ENCODE data around the gene PSMG4. TPM values are rescaled to one million over a fixed set of nuclear protein-coding genes. Genes with fewer than 3 reads are reported as not detected.
A peak's percentile ranks its signal among the peaks of the same experiment; 100 is the strongest.

Gene PSMG4
- total RNA-seq (10 to 100 TPM; 15.6 to 45.0 (median 27.7) TPM), polyA plus RNA-seq (10 to 100 TPM; 53.8 to 81.7 TPM), total RNA-seq (18.6 reads per million, percentile 49 among the genes with 10 or more reads in this experiment)

DNA sequence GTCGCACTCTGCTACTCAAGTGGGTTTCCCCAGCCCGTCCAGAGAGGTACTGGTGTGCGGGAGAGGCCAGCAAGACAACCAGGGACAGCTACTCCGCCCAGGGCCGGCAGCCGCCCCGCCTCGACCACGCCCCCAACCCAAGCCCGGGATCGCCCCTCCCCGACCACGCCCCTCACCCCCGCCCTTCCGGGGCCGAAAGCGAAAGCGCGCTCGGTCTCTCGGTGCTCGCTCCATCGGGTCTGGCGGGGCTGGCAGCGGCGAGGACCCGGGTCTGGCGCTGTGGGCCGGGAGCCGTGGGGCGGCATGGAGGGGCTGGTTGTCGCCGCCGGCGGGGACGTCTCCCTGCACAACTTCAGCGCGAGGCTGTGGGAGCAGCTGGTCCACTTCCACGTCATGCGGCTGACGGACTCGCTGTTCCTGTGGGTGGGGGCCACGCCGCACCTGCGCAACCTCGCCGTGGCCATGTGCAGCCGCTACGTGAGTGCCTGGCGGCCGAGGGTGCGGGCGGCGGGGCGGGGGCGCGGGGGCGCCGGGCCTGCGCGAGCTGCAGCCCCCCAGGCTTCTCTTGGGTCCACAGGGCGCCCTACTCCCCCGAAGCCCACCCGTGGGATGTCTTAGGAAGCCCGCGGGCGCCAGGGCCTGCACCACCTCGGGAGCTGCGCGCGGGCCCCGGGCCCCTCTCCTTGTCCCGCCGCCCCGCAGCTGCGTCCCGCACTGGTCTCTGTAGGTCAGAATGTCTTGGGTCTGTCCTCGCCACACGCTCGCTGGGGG is at the start of gene PSMG4:
Gene PSMG4, plus strand, starts transcription at position 228 of the 771 bp plus-strand sequence. Its CDS starts 76 bp downstream, at position 304.
- intact Hi-C loops (cut with micrococcal nuclease), result loop anchor here (1.0 to 10.0 kb wide), 14 partner anchors 97 to 1014 kb away; partner anchors contain the start of genes BPHL (in 2 of the 2), TUBB2A (in 2 of the 2), WRNIP1 (in 2 of the 2) and ECI2 (in 1 of the 2)
- CTCF ChIA-PET, result interaction anchor here (0.9 to 1.0 kb wide), 2 partner anchors 11 to 136 kb away, joined by 3 to 4 read pairs; no protein-coding TSS in a partner anchor
- H3K27me3 Mint-ChIP-seq, result peaks cover 0 to 25% (median 0%) of the 10 kb centered on the region in 5 donors
- H3K27me3 ChIP-seq (ENCODE audit: control insufficient read depth in 2 of 2, insufficient read depth in 2 of 2, low read length in 2 of 2), result no peaks in the 10 kb centered on the region
- H3K9me3 ChIP-seq (ENCODE audit: control insufficient read depth in 2 of 3, low read length in 3 of 3), result no peaks in the 10 kb centered on the region
- peak; percentile 81 to 98 (median 89) for DNase-seq
- peaks cover 28 to 45% (median 42%) of the 10 kb centered on the region in 7 donors for H3K4me1 Mint-ChIP-seq
- peaks cover 0 to 5% (median 3%) of the 10 kb centered on the region in 5 donors for H3K36me3 Mint-ChIP-seq
- peak within 1 kb of the TSS; percentile 85 to 99 (median 97) for H3K4me3 Mint-ChIP-seq
- POLR2A ChIA-PET, result interaction anchor here (1.5 to 1.8 kb wide), 3 partner anchors 101 to 762 kb away, joined by 3 to 5 read pairs (median 5); partner anchors contain the start of genes FAM50B and TUBB2A
- peak within 1 kb of the TSS; percentile 84 to 98 (median 92) for H3K27ac Mint-ChIP-seq
- peak within 1 kb of the TSS; percentile 80 for H3K27ac ChIP-seq (ENCODE audit: low read depth, low read length)
- H3K36me3 ChIP-seq (ENCODE audit: control insufficient read depth in 2 of 3, insufficient read depth in 3 of 3, low read length in 3 of 3), result peaks cover 0 to 14% (median 1%) of the 10 kb centered on the region in 3 experiments
- peaks cover 0 to 5% (median 1%) of the 10 kb centered on the region in 11 donors for H3K9me3 Mint-ChIP-seq
- H3K4me3 ChIP-seq (ENCODE audit: low read length), result peak within 1 kb of the TSS; percentile 85
- H3K4me1 ChIP-seq (ENCODE audit: control insufficient read depth in 2 of 2, insufficient read depth in 2 of 2, low read length in 2 of 2), result peaks cover 19 to 26% of the 10 kb centered on the region in 2 donors
- peak; percentile 97 for ATAC-seq

DNA sequence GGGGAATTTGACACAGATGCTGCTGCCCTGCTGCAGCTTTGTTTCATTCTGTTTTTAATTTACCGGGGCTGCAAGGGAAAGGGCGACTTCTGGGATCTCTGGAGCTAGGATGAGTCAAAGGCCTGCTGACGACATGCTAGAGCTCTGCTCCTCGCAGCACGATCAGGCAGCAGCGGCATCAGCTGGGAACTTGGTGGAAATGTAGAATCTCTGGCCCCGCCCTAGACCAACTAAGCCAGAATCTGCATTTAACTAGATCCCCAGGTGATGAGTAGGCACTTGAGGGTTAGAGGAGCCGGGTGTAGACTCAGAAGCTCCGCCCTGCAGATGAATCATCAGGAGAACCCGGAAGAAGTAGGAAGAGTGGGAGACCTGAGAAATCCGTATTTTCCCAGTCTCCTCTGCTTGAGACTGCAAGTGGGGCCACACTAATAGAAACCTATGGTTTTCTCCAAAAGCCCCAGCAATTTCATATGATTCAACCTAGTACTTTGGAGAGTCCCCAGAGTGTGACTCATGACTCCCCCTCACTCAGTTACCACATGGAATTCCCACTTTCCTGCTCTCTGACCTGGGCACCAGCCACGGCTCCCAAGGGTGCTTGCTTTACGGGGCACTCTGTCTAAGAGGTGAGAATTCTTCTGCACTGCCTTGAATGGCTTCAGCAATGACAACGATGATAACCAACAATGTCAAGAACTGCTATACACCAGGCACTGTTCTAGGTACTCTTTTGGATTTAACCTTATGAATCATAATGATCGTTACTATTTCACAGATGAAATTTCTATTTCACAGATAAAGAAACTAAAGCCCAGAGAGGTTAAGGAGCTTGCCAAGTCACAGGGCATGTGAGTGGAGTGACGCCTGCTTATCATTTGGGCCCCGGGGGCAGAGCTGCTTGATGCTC is 49.4 kb upstream of the PSMG4 start:
- intact Hi-C loops (cut with micrococcal nuclease), result no loop called here
- ATAC-seq, result no peak
- peak overlapping the region in 1 of 9 donors; percentile 38 for H3K27ac Mint-ChIP-seq
- H3K4me1 Mint-ChIP-seq, result peaks cover 0 to 16% (median 0%) of the 10 kb centered on the region in 7 donors
- Histone ChIP-seq H3K27ac (ENCODE audit: low read depth, low read length) (no peak overlapping the region), H3K9me3 (ENCODE audit: control insufficient read depth in 2 of 3, low read length in 3 of 3) (no peaks in the 10 kb centered on the region), H3K27me3 (ENCODE audit: control insufficient read depth in 2 of 2, insufficient read depth in 2 of 2, low read length in 2 of 2) (peaks cover 0 to 6% of the 10 kb centered on the region in 2 donors), H3K4me3 (ENCODE audit: low read length) (no peak overlapping the region), H3K36me3 (ENCODE audit: control insufficient read depth in 2 of 3, insufficient read depth in 3 of 3, low read length in 3 of 3) (no peaks in the 10 kb centered on the region), H3K4me1 (ENCODE audit: control insufficient read depth in 2 of 2, insufficient read depth in 2 of 2, low read length in 2 of 2) (peaks cover 0 to 5% of the 10 kb centered on the region in 2 donors)
- peaks cover 0 to 6% (median 4%) of the 10 kb centered on the region in 11 donors for H3K9me3 Mint-ChIP-seq
- peaks cover 20 to 38% (median 27%) of the 10 kb centered on the region in 5 donors for H3K27me3 Mint-ChIP-seq
- peak overlapping the region in 1 of 10 donors; percentile 3 for H3K4me3 Mint-ChIP-seq
- peaks cover 0 to 10% (median 5%) of the 10 kb centered on the region in 5 donors for H3K36me3 Mint-ChIP-seq
- peak in 1 of 9 donors; percentile 69 for DNase-seq
- CTCF ChIA-PET, result interaction anchor here (1.0 kb wide), 1 partner anchor 51 kb away, joined by 3 read pairs; no protein-coding TSS in a partner anchor
- POLR2A ChIA-PET, result no interaction called here

DNA sequence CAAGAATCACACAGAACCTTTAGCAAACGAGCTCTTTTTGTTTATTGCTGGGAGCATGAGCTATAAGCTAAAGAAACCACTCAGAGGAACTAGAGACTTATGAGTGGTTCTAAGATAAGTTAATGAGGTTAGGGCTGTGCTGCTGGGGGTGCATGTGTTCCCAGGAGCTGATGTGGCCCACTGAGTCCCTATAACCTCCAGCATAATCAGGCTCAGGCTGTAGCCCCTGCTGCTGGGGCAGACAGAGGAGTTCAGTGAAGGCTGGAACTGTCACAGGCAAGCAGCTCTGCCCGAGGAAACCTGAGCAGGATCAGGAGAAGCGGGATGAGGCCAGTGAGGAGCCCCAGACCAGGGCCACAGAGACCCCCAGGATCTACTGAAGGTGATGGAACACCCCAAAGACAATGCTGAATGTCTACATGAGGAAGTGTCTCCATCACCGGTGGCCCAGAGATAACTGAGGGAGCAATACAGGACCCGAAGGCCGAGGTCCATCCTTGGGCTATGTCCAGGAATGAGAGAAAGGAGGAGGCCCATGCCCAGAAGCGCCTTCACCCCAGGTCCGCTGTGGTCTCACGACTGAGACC is 48.6 kb upstream of the PSMG4 start:
- no peak for ATAC-seq
- Histone ChIP-seq H3K36me3 (ENCODE audit: control insufficient read depth in 2 of 3, insufficient read depth in 3 of 3, low read length in 3 of 3) (no peaks in the 10 kb centered on the region), H3K9me3 (ENCODE audit: control insufficient read depth in 2 of 3, low read length in 3 of 3) (no peaks in the 10 kb centered on the region), H3K27me3 (ENCODE audit: control insufficient read depth in 2 of 2, insufficient read depth in 2 of 2, low read length in 2 of 2) (peaks cover 0 to 6% of the 10 kb centered on the region in 2 donors), H3K4me3 (ENCODE audit: low read length) (no peak overlapping the region), H3K27ac (ENCODE audit: low read depth, low read length) (no peak overlapping the region), H3K4me1 (ENCODE audit: control insufficient read depth in 2 of 2, insufficient read depth in 2 of 2, low read length in 2 of 2) (peaks cover 0 to 5% of the 10 kb centered on the region in 2 donors)
- ChIA-PET CTCF (interaction anchor here (1.0 kb wide), 1 partner anchor 51 kb away, joined by 3 read pairs; no protein-coding TSS in a partner anchor), POLR2A (no interaction called here)
- intact Hi-C loops (cut with micrococcal nuclease), result no loop called here
- peaks cover 20 to 42% (median 27%) of the 10 kb centered on the region in 5 donors for H3K27me3 Mint-ChIP-seq
- DNase-seq, result no peak
- H3K4me1 Mint-ChIP-seq, result peaks cover 0 to 16% (median 0%) of the 10 kb centered on the region in 7 donors
- H3K4me3 Mint-ChIP-seq, result no peak overlapping the region
- H3K27ac Mint-ChIP-seq, result peak overlapping the region in 1 of 9 donors; percentile 38
- peaks cover 0 to 3% (median 0%) of the 10 kb centered on the region in 11 donors for H3K9me3 Mint-ChIP-seq
- peaks cover 0 to 10% (median 0%) of the 10 kb centered on the region in 5 donors for H3K36me3 Mint-ChIP-seq

DNA sequence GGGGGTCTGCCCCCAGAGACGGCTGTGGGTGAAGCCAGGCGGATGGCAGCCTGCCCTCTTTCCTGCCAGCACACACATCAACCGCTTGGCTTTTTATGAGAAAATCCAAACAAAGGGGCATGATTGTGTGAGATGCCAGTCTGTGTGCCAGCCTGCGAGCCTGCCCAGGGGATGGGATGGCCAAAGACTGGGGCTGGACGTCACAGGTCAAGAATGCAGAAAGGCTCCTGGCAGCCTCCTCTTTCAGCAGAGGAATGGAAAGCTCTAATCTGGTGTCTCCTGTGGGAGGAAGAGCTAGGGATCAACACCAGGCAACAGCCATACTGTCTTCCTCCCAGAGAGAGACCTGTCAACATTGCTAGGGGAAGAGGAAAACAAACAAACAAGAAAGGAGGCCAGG is 47.1 kb upstream of the PSMG4 start:
- ATAC-seq (no peak), DNase-seq (no peak)
- Histone ChIP-seq H3K9me3 (ENCODE audit: control insufficient read depth in 2 of 3, low read length in 3 of 3) (no peaks in the 10 kb centered on the region), H3K27ac (ENCODE audit: low read depth, low read length) (no peak overlapping the region), H3K4me1 (ENCODE audit: control insufficient read depth in 2 of 2, insufficient read depth in 2 of 2, low read length in 2 of 2) (peaks cover 0 to 5% of the 10 kb centered on the region in 2 donors), H3K27me3 (ENCODE audit: control insufficient read depth in 2 of 2, insufficient read depth in 2 of 2, low read length in 2 of 2) (peaks cover 0 to 3% of the 10 kb centered on the region in 2 donors), H3K4me3 (ENCODE audit: low read length) (no peak overlapping the region), H3K36me3 (ENCODE audit: control insufficient read depth in 2 of 3, insufficient read depth in 3 of 3, low read length in 3 of 3) (no peaks in the 10 kb centered on the region)
- peaks cover 0 to 2% (median 0%) of the 10 kb centered on the region in 5 donors for H3K36me3 Mint-ChIP-seq
- H3K27me3 Mint-ChIP-seq, result peaks cover 29 to 52% (median 33%) of the 10 kb centered on the region in 5 donors
- intact Hi-C loops (cut with micrococcal nuclease), result no loop called here
- H3K27ac Mint-ChIP-seq, result no peak overlapping the region
- no peak overlapping the region for H3K4me3 Mint-ChIP-seq
- ChIA-PET CTCF (no interaction called here), POLR2A (no interaction called here)
- H3K4me1 Mint-ChIP-seq, result peaks cover 0 to 16% (median 0%) of the 10 kb centered on the region in 7 donors
- H3K9me3 Mint-ChIP-seq, result peaks cover 0 to 2% (median 0%) of the 10 kb centered on the region in 11 donors

- H3K4me3 ChIP-seq (ENCODE audit: low read length), result no peak overlapping the region
- Mint-ChIP-seq H3K4me1 (peaks cover 0 to 16% (median 0%) of the 10 kb centered on the region in 7 donors), H3K36me3 (no peaks in the 10 kb centered on the region), H3K4me3 (no peak overlapping the region), H3K9me3 (peaks cover 0 to 1% (median 0%) of the 10 kb centered on the region in 11 donors), H3K27me3 (peaks cover 30 to 49% (median 34%) of the 10 kb centered on the region in 5 donors), H3K27ac (no peak overlapping the region)
- CTCF ChIA-PET, result no interaction called here
- no peaks in the 10 kb centered on the region for H3K9me3 ChIP-seq (ENCODE audit: control insufficient read depth in 2 of 3, low read length in 3 of 3)
- peaks cover 0 to 5% of the 10 kb centered on the region in 2 donors for H3K4me1 ChIP-seq (ENCODE audit: control insufficient read depth in 2 of 2, insufficient read depth in 2 of 2, low read length in 2 of 2)
- DNase-seq (no peak), ATAC-seq (no peak)
- no peak overlapping the region for H3K27ac ChIP-seq (ENCODE audit: low read depth, low read length)
- no peaks in the 10 kb centered on the region for H3K36me3 ChIP-seq (ENCODE audit: control insufficient read depth in 2 of 3, insufficient read depth in 3 of 3, low read length in 3 of 3)
- intact Hi-C loops (cut with micrococcal nuclease), result no loop called here
- POLR2A ChIA-PET, result no interaction called here
- peaks cover 0 to 3% of the 10 kb centered on the region in 2 donors for H3K27me3 ChIP-seq (ENCODE audit: control insufficient read depth in 2 of 2, insufficient read depth in 2 of 2, low read length in 2 of 2)
These were observed 46.5 kb upstream of the PSMG4 start for GRCh38 chr6:3212261-3212660.

DNA sequence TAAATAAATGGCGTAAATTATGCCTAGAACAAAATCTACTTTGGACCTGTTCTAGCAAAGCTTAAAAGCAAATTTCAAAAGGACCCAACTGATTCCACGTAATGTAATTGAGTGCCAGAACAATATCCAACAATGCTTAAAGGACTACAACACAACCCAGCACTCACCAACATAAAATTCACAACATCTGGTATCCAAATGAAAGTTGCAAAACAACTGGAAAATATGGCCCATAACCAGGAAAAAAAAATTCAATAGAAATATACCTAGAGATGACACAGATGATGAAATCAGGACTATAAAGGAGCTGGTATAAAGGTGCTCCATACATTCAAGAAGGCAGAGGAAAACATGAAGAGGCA is 45.4 kb upstream of the PSMG4 start:
- Mint-ChIP-seq H3K9me3 (no peaks in the 10 kb centered on the region), H3K4me1 (peaks cover 0 to 16% (median 0%) of the 10 kb centered on the region in 7 donors), H3K36me3 (no peaks in the 10 kb centered on the region), H3K4me3 (no peak overlapping the region), H3K27me3 (peaks cover 30 to 44% (median 39%) of the 10 kb centered on the region in 5 donors), H3K27ac (no peak overlapping the region)
- ATAC-seq (no peak), DNase-seq (no peak)
- H3K27ac ChIP-seq (ENCODE audit: low read depth, low read length), result no peak overlapping the region
- ChIA-PET CTCF (no interaction called here), POLR2A (no interaction called here)
- H3K27me3 ChIP-seq (ENCODE audit: control insufficient read depth in 2 of 2, insufficient read depth in 2 of 2, low read length in 2 of 2), result peaks cover 0 to 3% of the 10 kb centered on the region in 2 donors
- intact Hi-C loops (cut with micrococcal nuclease), result no loop called here
- H3K36me3 ChIP-seq (ENCODE audit: control insufficient read depth in 2 of 3, insufficient read depth in 3 of 3, low read length in 3 of 3), result no peaks in the 10 kb centered on the region
- H3K9me3 ChIP-seq (ENCODE audit: control insufficient read depth in 2 of 3, low read length in 3 of 3), result no peaks in the 10 kb centered on the region
- no peak overlapping the region for H3K4me3 ChIP-seq (ENCODE audit: low read length)
- H3K4me1 ChIP-seq (ENCODE audit: control insufficient read depth in 2 of 2, insufficient read depth in 2 of 2, low read length in 2 of 2), result peaks cover 0 to 5% of the 10 kb centered on the region in 2 donors

Data from naive thymus-derived CD4-positive, alpha-beta T cell (primary cell).